GM12878 (cell line): Measurements from ENCODE around the gene DDX11. TPM values are rescaled to one million over a fixed set of nuclear protein-coding genes. Genes with fewer than 3 reads are reported as not detected.
A peak's percentile ranks its signal among the peaks of the same experiment; 100 is the strongest.

Experiments used
- ATAC-seq: fragments of 200-7000 bp; cut with Tn5 transposase; 3 replicates; pipeline ENCODE4 v1.9.1; 2020; ENCODE audit warnings: mild to moderate bottlenecking, moderate library complexity
- BruUV-seq: library from RNA; stranded (reverse); fragments of 400-500 nt; replicated peaks from 2 replicates; lab custom pipeline; 2021; lab: Mats Ljungman, UMichigan
- CTCF ChIA-PET: fragments of 300-600 bp; sonication (Branson Sonifier 250); formaldehyde crosslinking; extraction: SDS; loops from one replicate; lab custom pipeline; 2021; ENCODE audit warnings: inconsistent platforms; lab: Yijun Ruan, JAX
- POLR2A ChIA-PET: fragments of 350-600 bp; formaldehyde crosslinking; extraction: SDS; loops from one replicate; lab custom pipeline; 2021; ENCODE audit warnings: inconsistent platforms; lab: Charles Lee
- RAD21 ChIA-PET: fragments of 300-600 bp; sonication (Branson Sonifier 250); formaldehyde crosslinking; loops from one replicate; lab custom pipeline; 2023; ENCODE audit warnings: antibody characterized with exemption; ENCODE audit not compliant: unreplicated experiment; lab: Charles Lee
- SMC1A ChIA-PET: fragments of 300-600 bp; sonication (Branson Sonifier 250); formaldehyde crosslinking; loops from one replicate; lab custom pipeline; 2023; ENCODE audit not compliant: unreplicated experiment, uncharacterized antibody; lab: Charles Lee
- DNase-seq: peaks from one replicate; pipeline ENCODE4 v3.0.0-alpha.2; 2011; ENCODE audit warnings: low read depth, low spot score
- FAIRE-seq: peaks from 3 replicates; lab custom pipeline; 2011; peaks lifted over from hg19 to GRCh38; lab: Jason Lieb, UNC
- H2AFZ ChIP-seq: 2 replicates; pipeline ENCODE4 v1.6.0; 2011; ENCODE audit warnings: low read depth, low read length, control low read depth; ENCODE audit not compliant: control insufficient read depth
- H3K27ac ChIP-seq: 2 replicates; pipeline ENCODE4 v1.5.1; 2011; ENCODE audit warnings: control low read depth; ENCODE audit not compliant: control insufficient read depth, insufficient read depth
- H3K27me3 ChIP-seq, 2 experiments: replicated peaks in 1 of 2; 2 replicates each; pipeline versions ENCODE4 v1.6.0 to v1.6.1; 2011; ENCODE audit warnings: low read length in 1 of 2; ENCODE audit not compliant: control insufficient read depth in 2 of 2, insufficient read depth in 2 of 2
- H3K36me3 ChIP-seq, 2 experiments: 2 replicates each; pipeline ENCODE4 v1.5.1; 2011; ENCODE audit warnings: low read length in 1 of 2; ENCODE audit not compliant: control insufficient read depth in 2 of 2, insufficient read depth in 2 of 2
- H3K4me1 ChIP-seq: 2 replicates; pipeline ENCODE4 v1.6.1; 2011; ENCODE audit warnings: mild to moderate bottlenecking, low read length, moderate library complexity, mixed read lengths; ENCODE audit not compliant: control insufficient read depth, insufficient read depth
- H3K4me2 ChIP-seq: 2 replicates; pipeline ENCODE4 v1.6.0; 2011; ENCODE audit warnings: control low read depth; ENCODE audit not compliant: control insufficient read depth, insufficient read depth
- H3K4me3 ChIP-seq: fragments of 200-600 bp; sonication (generic); 2 replicates; pipeline ENCODE4 v1.5.1; 2016
- H3K79me2 ChIP-seq: 2 replicates; pipeline ENCODE4 v1.6.0; 2011; ENCODE audit warnings: low read length; ENCODE audit not compliant: control insufficient read depth, insufficient read depth
- H3K9ac ChIP-seq: 2 replicates; pipeline ENCODE4 v1.8.0; 2011; ENCODE audit warnings: low read length, control low read depth, mixed read lengths; ENCODE audit not compliant: control insufficient read depth, insufficient read depth
- H3K9me3 ChIP-seq: replicated peaks from 3 replicates; pipeline ENCODE4 v1.5.1; 2011; ENCODE audit warnings: mild to moderate bottlenecking, low read length; ENCODE audit not compliant: control insufficient read depth, insufficient read depth
- H4K20me1 ChIP-seq: 2 replicates; pipeline ENCODE4 v1.6.0; 2011; ENCODE audit not compliant: control insufficient read depth, insufficient read depth
- BACH1 ChIP-seq: fragments of 450-650 bp; IDR thresholded peaks from 2 replicates; pipeline ENCODE4 v1.6.1; 2017; ENCODE audit warnings: mild to moderate bottlenecking, borderline replicate concordance
- IRF5 ChIP-seq: fragments of 450-650 bp; IDR thresholded peaks from 2 replicates; pipeline ENCODE4 v1.6.1; 2017; ENCODE audit warnings: borderline replicate concordance
- KDM1A ChIP-seq: fragments of 200-600 bp; sonication (generic); IDR thresholded peaks from 2 replicates; pipeline ENCODE4 v1.6.1; 2016; ENCODE audit warnings: borderline replicate concordance
- MEF2A ChIP-seq: IDR thresholded peaks from 2 replicates; pipeline ENCODE4 v1.6.1; 2011; ENCODE audit warnings: low read depth, mild to moderate bottlenecking, low read length, moderate library complexity; ENCODE audit not compliant: insufficient read depth
- MEF2B ChIP-seq: fragments of 450-650 bp; IDR thresholded peaks from 2 replicates; pipeline ENCODE4 v1.6.1; 2018; ENCODE audit warnings: mild to moderate bottlenecking, moderate library complexity; ENCODE audit not compliant: partially characterized antibody, poor library complexity, severe bottlenecking
- NFXL1 ChIP-seq: fragments of 450-650 bp; IDR thresholded peaks from 2 replicates; pipeline ENCODE4 v1.6.1; 2017; ENCODE audit warnings: antibody characterized with exemption, mild to moderate bottlenecking, borderline replicate concordance
- POLR2A ChIP-seq: IDR thresholded peaks from 2 replicates; pipeline ENCODE4 v1.6.1; 2011; ENCODE audit warnings: low read depth, mild to moderate bottlenecking, low read length
- POLR2AphosphoS5 ChIP-seq: IDR thresholded peaks from 2 replicates; pipeline ENCODE4 v1.6.1; 2011; ENCODE audit warnings: mild to moderate bottlenecking, low read length, inconsistent platforms
- RELA ChIP-seq: fragments of 450-650 bp; IDR thresholded peaks from 2 replicates; pipeline ENCODE4 v1.8.0; 2014; ENCODE audit warnings: borderline replicate concordance; ENCODE audit not compliant: partially characterized antibody
- STAT1 ChIP-seq: fragments of 450-650 bp; conservative IDR thresholded peaks from 2 replicates; pipeline ENCODE4 v1.6.1; 2014; ENCODE audit warnings: antibody characterized with exemption, mild to moderate bottlenecking
- ZBED1 ChIP-seq: IDR thresholded peaks from 2 replicates; pipeline ENCODE4 v1.6.1; 2016; ENCODE audit warnings: borderline replicate concordance
- ZZZ3 ChIP-seq: IDR thresholded peaks from 2 replicates; pipeline ENCODE4 v1.6.1; 2011; ENCODE audit warnings: low read depth; ENCODE audit not compliant: control insufficient read depth, insufficient read length
- WGBS: methylation state at CpG from one replicate; pipeline ENCODE4 v1.1.6; 2016; ENCODE audit warnings: low lambda C conversion rate; ENCODE audit not compliant: insufficient replicate concordance, insufficient coverage; ENCODE audit errors: missing lambda C conversion rate; 5-methylcytosine and 5-hydroxymethylcytosine counted together
- in situ Hi-C: fragments of 300-500 bp; cut with MboI; formaldehyde crosslinking; loops from 9 replicates; pipeline ENCODE4 v1.14.3; 2018; ENCODE audit warnings: mixed read lengths
- intact Hi-C: fragments of 100-400 bp; cut with micrococcal nuclease; formaldehyde crosslinking; loops from one replicate; pipeline ENCODE4 v1.14.2; 2022; ENCODE audit not compliant: unreplicated experiment
- polyA plus RNA-seq, 11 experiments: library from polyadenylated mRNA; depleted of rRNA in 4 of 11; unstranded in 6 of 11; stranded (reverse) in 5 of 11; fragments of >200 nt; fragmentation: Nextera tagmentation in 4 of 11; fragmentation: Illumina TruSeq in 1 of 11; extraction: Ambion mirVana in 4 of 11; extraction: Trizol in 1 of 11; gene quantifications; 1 replicate in 1 of 11; 2 replicates in 10 of 11; pipeline versions ENCODE4 v1.2.1 to v1.2.3, GENCODE V29; 2011 to 2016; ENCODE audit warnings: inconsistent platforms in 2 of 11, missing spikeins in 2 of 11, low read depth in 1 of 11
- total RNA-seq, 4 experiments: library from RNA; depleted of rRNA in 3 of 4; stranded (reverse); fragments of >200 nt in 3 of 4; fragmentation: Illumina TruSeq in 1 of 4; extraction: Trizol in 1 of 4; gene quantifications; 2 replicates each; pipeline versions ENCODE4 v1.2.1 to v1.2.3, GENCODE V29; 2013 to 2021

Gene DDX11
- total and polyA plus RNA-seq, 10 of the 15 experiments (the other 5 are each of a cell fraction or from before 2014, with no cell fraction given): 3.8 to 94.2 (median 46.3) TPM

- 21% methylated on average over 40 of the region's 44 CpGs for WGBS
- intact Hi-C loops (no loop called here), in situ Hi-C loops (loop anchor here (5.0 kb wide), 1 partner anchor 119 kb away; no protein-coding TSS in a partner anchor)
- H3K27me3 ChIP-seq: no peaks in the 10 kb centered on the region; a peak in 1 of 4 replicates
- FAIRE-seq (no peak), DNase-seq (no peak), ATAC-seq (peak; percentile 73)
- no peaks in the 10 kb centered on the region for H4K20me1 ChIP-seq
- H3K4me1 ChIP-seq: peaks cover 3% of the 10 kb centered on the region
- no peaks in the 10 kb centered on the region for H3K36me3 ChIP-seq
- no peak overlapping the region for H3K9ac ChIP-seq
- RAD21 ChIA-PET: no interaction called here
- SMC1A ChIA-PET: no interaction called here
- no peak overlapping the region for H3K27ac ChIP-seq
- CTCF ChIA-PET: interaction anchor here (3.6 kb wide), 1 partner anchor 120 kb away, joined by 30 read pairs; no protein-coding TSS in a partner anchor
- H3K4me3 ChIP-seq: no peak overlapping the region
- no peaks in the 10 kb centered on the region for H3K79me2 ChIP-seq
- POLR2A ChIA-PET: no interaction called here
- peak overlapping the region; percentile 34 for H2AFZ ChIP-seq
- TF ChIP-seq ZBED1: no peak
- no peak for TF ChIP-seq IRF5
- no peak for TF ChIP-seq POLR2A
- TF ChIP-seq NFXL1: no peak
- no peak for TF ChIP-seq KDM1A
- TF ChIP-seq RELA: no peak
- TF ChIP-seq ZZZ3: no peak
- TF ChIP-seq STAT1: no peak
- TF ChIP-seq MEF2B: no peak
- no peak for TF ChIP-seq MEF2A
- TF ChIP-seq POLR2AphosphoS5: no peak
- no peak for TF ChIP-seq BACH1
- BruUV-seq: no TSS peak
- no peaks in the 10 kb centered on the region for H3K9me3 ChIP-seq
- peak overlapping the region; percentile 33; the same call in 1 of the 2 replicates for H3K4me2 ChIP-seq
Measured at GRCh38 chr12:31118347-31119191, 44.9 kb downstream of the DDX11 start.
